MM.1S (cell line): Measurements from ENCODE around the gene NOD1.

ENCODE experiments used
- CTCF ChIP-seq: fragments of 300-600 bp; sonication (generic); IDR thresholded peaks from 2 replicates; pipeline ENCODE4 v1.5.1; 2016; ENCODE audit warnings: antibody characterized with exemption, low read length, mixed read lengths
- EZH2 ChIP-seq: fragments of 300-600 bp; sonication (generic); optimal IDR thresholded peaks from 2 replicates; pipeline ENCODE3; 2017; ENCODE audit warnings: low read depth, mild to moderate bottlenecking, antibody characterized with exemption, low read length, mixed read lengths

- no peak; the same call in 1 of the 2 replicates for TF ChIP-seq CTCF
- no peak for TF ChIP-seq EZH2
Measured at GRCh38 chr7:30434140-30434799, 44.3 kb downstream of the NOD1 start.
